ENCODE data around the gene MAP2K5. TPM values are rescaled to one million over a fixed set of nuclear protein-coding genes. Genes with fewer than 3 reads are reported as not detected.

The MAP2K5 gene
- total and polyA plus RNA-seq, 10 of the 15 experiments (the other 5 are each of a cell fraction or from before 2014, with no cell fraction given) = 1.3 to 19.4 (median 9.6) TPM

DNA sequence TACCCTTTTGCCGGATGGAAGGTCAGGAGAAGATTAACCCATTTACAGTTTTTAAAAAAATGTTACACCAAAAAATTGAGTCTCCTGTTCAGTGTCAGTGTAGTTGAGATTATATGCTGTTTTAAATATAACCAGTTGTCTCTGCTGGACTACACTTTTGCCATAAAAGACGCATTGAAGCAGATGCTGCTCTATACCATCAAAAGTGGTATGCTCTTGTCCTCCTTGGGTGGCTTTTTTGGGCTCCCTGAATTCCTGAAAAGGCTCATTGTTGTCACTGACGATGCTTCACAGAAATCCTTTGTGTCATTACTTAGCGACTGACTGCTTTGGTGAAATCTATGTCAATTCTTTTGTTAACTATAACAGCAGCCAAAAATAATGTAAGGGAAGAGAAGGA lies 148.9 kb downstream of the MAP2K5 start:
- no peaks in the 10 kb centered on the region for H3K27me3 ChIP-seq (replicated peaks in 1 of 2; ENCODE audit: control insufficient read depth in 2 of 2, insufficient read depth in 2 of 2, low read length in 1 of 2)
- DNase-seq (ENCODE audit: low read depth, low spot score) (no peak), FAIRE-seq (no peak), ATAC-seq (no peak)
- intact Hi-C loops (cut with micrococcal nuclease; ENCODE audit: unreplicated experiment) (no loop called here), in situ Hi-C loops (cut with MboI) (no loop called here)
- H3K27ac ChIP-seq (ENCODE audit: control insufficient read depth, insufficient read depth) = no peak overlapping the region
- H3K9me3 ChIP-seq (replicated peaks; ENCODE audit: control insufficient read depth, insufficient read depth, low read length) = no peaks in the 10 kb centered on the region
- BruUV-seq (replicated peaks) = no TSS peak
- no peaks in the 10 kb centered on the region for H3K36me3 ChIP-seq (ENCODE audit: control insufficient read depth in 2 of 2, insufficient read depth in 2 of 2, low read length in 1 of 2)
- ChIA-PET RAD21 (ENCODE audit: unreplicated experiment) (no interaction called here), SMC1A (ENCODE audit: uncharacterized antibody, unreplicated experiment) (interaction anchor here (1.1 kb wide), 1 partner anchor 25 kb away, joined by 3 read pairs; no protein-coding TSS in a partner anchor), POLR2A (no interaction called here), CTCF (no interaction called here)
- no peaks in the 10 kb centered on the region; the same call in 1 of the 2 replicates for H4K20me1 ChIP-seq (ENCODE audit: control insufficient read depth, insufficient read depth)
- no peak overlapping the region for H3K9ac ChIP-seq (ENCODE audit: control insufficient read depth, insufficient read depth, low read length)
- no peaks in the 10 kb centered on the region for H3K79me2 ChIP-seq (ENCODE audit: control insufficient read depth, insufficient read depth, low read length)
- H3K4me2 ChIP-seq (ENCODE audit: control insufficient read depth, insufficient read depth) = no peak overlapping the region
- WGBS (ENCODE audit: insufficient coverage, insufficient replicate concordance, low lambda C conversion rate, missing lambda C conversion rate) = 83% methylated on average over 4 of the region's 4 CpGs
- no peak overlapping the region for H2AFZ ChIP-seq (ENCODE audit: control insufficient read depth, low read depth, low read length)
- TF ChIP-seq KDM1A (IDR thresholded peaks at IDR 0.05; ENCODE audit: borderline replicate concordance) = no peak
- no peak for TF ChIP-seq SIX5 (IDR thresholded peaks at IDR 0.05; ENCODE audit: low read depth, low read length, severe bottlenecking)
- TF ChIP-seq ZNF24 (IDR thresholded peaks at IDR 0.05) = no peak
- TF ChIP-seq HSF1 (IDR thresholded peaks at IDR 0.05; ENCODE audit: low read depth, low read length) = no peak
- TF ChIP-seq MTA2 (IDR thresholded peaks at IDR 0.05; ENCODE audit: low read depth) = no peak
- no peak for TF ChIP-seq CHD4 (IDR thresholded peaks at IDR 0.05)
- no peak for TF ChIP-seq CTCF (IDR thresholded peaks at IDR 0.05 in 2 of 3, conservative IDR thresholded peaks at IDR 0.05 in 1 of 3; ENCODE audit: control insufficient read depth in 2 of 3, extremely low read depth in 1 of 3, insufficient read depth in 1 of 3, low read depth in 3 of 3, low read length in 3 of 3)
- no peak for TF ChIP-seq RBBP5 (conservative IDR thresholded peaks at IDR 0.05)
- no peak for TF ChIP-seq KLF5 (IDR thresholded peaks at IDR 0.05; ENCODE audit: partially characterized antibody)
- no peak for TF ChIP-seq MYC (IDR thresholded peaks at IDR 0.05; ENCODE audit: insufficient read depth, insufficient read length, insufficient replicate concordance, low read length, severe bottlenecking)
- no peak overlapping the region for H3K4me3 ChIP-seq
- H3K4me1 ChIP-seq (ENCODE audit: control insufficient read depth, insufficient read depth, low read length) = no peaks in the 10 kb centered on the region

Data from GM12878 (cell line).